C4-2B (cell line): ENCODE measurements around the gene PSD4.

Source experiments
- H3K27ac ChIP-seq: fragments of 450-650 bp; 2 replicates; pipeline ENCODE4 v1.5.1; 2017
- CTCF ChIP-seq: fragments of 450-650 bp; conservative IDR thresholded peaks from 2 replicates; pipeline ENCODE4 v1.5.1; 2017; ENCODE audit warnings: mild to moderate bottlenecking
- ZFX ChIP-seq: fragments of 450-650 bp; IDR thresholded peaks from 2 replicates; pipeline ENCODE4 v1.6.1; 2017

Gene PSD4

GRCh38 chr2:113201496-113202304, 27.9 kb downstream of the PSD4 start:
- TF ChIP-seq CTCF (no peak), ZFX (no peak)
- no peak overlapping the region for H3K27ac ChIP-seq

- H3K27ac ChIP-seq = no peak overlapping the region
- TF ChIP-seq ZFX = no peak
- no peak for TF ChIP-seq CTCF
Measured at GRCh38 chr2:113202305-113203216, 28.8 kb downstream of the PSD4 start.

- no peak overlapping the region for H3K27ac ChIP-seq
- TF ChIP-seq ZFX (no peak), CTCF (no peak)
Measured at GRCh38 chr2:113203217-113203530, 29.4 kb downstream of the PSD4 start.

GRCh38 chr2:113203901-113204519, 30.2 kb downstream of the PSD4 start:
- peak; percentile 81 for TF ChIP-seq CTCF
- no peak for TF ChIP-seq ZFX
- H3K27ac ChIP-seq = no peak overlapping the region

- H3K27ac ChIP-seq = no peak overlapping the region
- TF ChIP-seq CTCF = no peak
- TF ChIP-seq ZFX = no peak
Measured at GRCh38 chr2:113206251-113206650, 32.5 kb downstream of the PSD4 start.

GRCh38 chr2:113207021-113207420, 33.2 kb downstream of the PSD4 start:
- no peak overlapping the region for H3K27ac ChIP-seq
- TF ChIP-seq ZFX = no peak
- no peak for TF ChIP-seq CTCF

GRCh38 chr2:113208396-113208795, 34.6 kb downstream of the PSD4 start:
- no peak for TF ChIP-seq ZFX
- TF ChIP-seq CTCF = no peak
- H3K27ac ChIP-seq = no peak overlapping the region
